GM23338 (cell line): Measurements from ENCODE around the gene RAPGEF5.

ENCODE experiments used
- CREB1 ChIP-seq: fragments of 250-450 bp; sonication (Bioruptor Pico); IDR thresholded peaks from 2 replicates; pipeline ENCODE4 v1.5.0; 2020; ENCODE audit warnings: low read depth, mild to moderate bottlenecking, moderate library complexity
- CTCF ChIP-seq, 2 experiments: fragments of 200-600 bp in 1 of 2; sonication (generic) in 1 of 2; conservative IDR thresholded peaks; 2 replicates each; pipeline versions ENCODE4 v1.5.1 to v1.6.1; 2016 to 2017; ENCODE audit warnings: antibody characterized with exemption in 2 of 2, low read depth in 2 of 2, mild to moderate bottlenecking in 2 of 2, moderate library complexity in 1 of 2
- EZH2 ChIP-seq: fragments of 200-600 bp; sonication (generic); IDR thresholded peaks from one replicate; pipeline ENCODE4 v1.8.0; 2017; ENCODE audit warnings: antibody characterized with exemption, mild to moderate bottlenecking, low read depth; ENCODE audit not compliant: unreplicated experiment
- EZH2phosphoT487 ChIP-seq: fragments of 200-600 bp; sonication (generic); IDR thresholded peaks from one replicate; pipeline ENCODE4 v1.8.1; 2018; ENCODE audit warnings: antibody characterized with exemption; ENCODE audit not compliant: unreplicated experiment
- JUNB ChIP-seq: IDR thresholded peaks from one replicate; pipeline ENCODE4 v1.6.1; 2016; ENCODE audit warnings: antibody characterized with exemption; ENCODE audit not compliant: unreplicated experiment
- POLR2AphosphoS5 ChIP-seq: IDR thresholded peaks from 2 replicates; pipeline ENCODE4 v1.6.1; 2016; ENCODE audit warnings: antibody characterized with exemption, low read depth
- STAT1 ChIP-seq: IDR thresholded peaks from one replicate; pipeline ENCODE4 v1.6.1; 2016; ENCODE audit warnings: antibody characterized with exemption; ENCODE audit not compliant: unreplicated experiment
- ZNF114 ChIP-seq: fragments of 250-450 bp; sonication (Bioruptor Pico); IDR thresholded peaks from 2 replicates; pipeline ENCODE4 v1.5.0; 2020; ENCODE audit warnings: mild to moderate bottlenecking, moderate library complexity
- ZNF462 ChIP-seq: fragments of 250-450 bp; sonication (Bioruptor Pico); IDR thresholded peaks from 2 replicates; pipeline ENCODE4 v1.5.0; 2020; ENCODE audit warnings: mild to moderate bottlenecking, moderate library complexity
- TF ChIP-seq, protein P1 (sequence below): IDR thresholded peaks from one replicate; pipeline ENCODE4 v1.6.1; 2018; ENCODE audit warnings: antibody characterized with exemption; ENCODE audit not compliant: unreplicated experiment
- TF ChIP-seq, protein P2 (sequence below): IDR thresholded peaks from 2 replicates; pipeline ENCODE4 v1.6.1; 2016; ENCODE audit warnings: antibody characterized with exemption

GRCh38 chr7:22256541-22257096 lies 100.3 kb downstream of the RAPGEF5 start:
- TF ChIP-seq POLR2AphosphoS5 (no peak), CTCF (conservative IDR thresholded peaks at IDR 0.05; ENCODE audit: low read depth in 2 of 2) (no peak; a peak in 1 of 4 replicates), EZH2phosphoT487 (no peak), EZH2 (no peak), CREB1 (CRISPR knock-in tag) (no peak), STAT1 (no peak), ZNF114 (CRISPR knock-in tag) (no peak), ZNF462 (no peak), JUNB (no peak)
- TF ChIP-seq, protein P1, sequence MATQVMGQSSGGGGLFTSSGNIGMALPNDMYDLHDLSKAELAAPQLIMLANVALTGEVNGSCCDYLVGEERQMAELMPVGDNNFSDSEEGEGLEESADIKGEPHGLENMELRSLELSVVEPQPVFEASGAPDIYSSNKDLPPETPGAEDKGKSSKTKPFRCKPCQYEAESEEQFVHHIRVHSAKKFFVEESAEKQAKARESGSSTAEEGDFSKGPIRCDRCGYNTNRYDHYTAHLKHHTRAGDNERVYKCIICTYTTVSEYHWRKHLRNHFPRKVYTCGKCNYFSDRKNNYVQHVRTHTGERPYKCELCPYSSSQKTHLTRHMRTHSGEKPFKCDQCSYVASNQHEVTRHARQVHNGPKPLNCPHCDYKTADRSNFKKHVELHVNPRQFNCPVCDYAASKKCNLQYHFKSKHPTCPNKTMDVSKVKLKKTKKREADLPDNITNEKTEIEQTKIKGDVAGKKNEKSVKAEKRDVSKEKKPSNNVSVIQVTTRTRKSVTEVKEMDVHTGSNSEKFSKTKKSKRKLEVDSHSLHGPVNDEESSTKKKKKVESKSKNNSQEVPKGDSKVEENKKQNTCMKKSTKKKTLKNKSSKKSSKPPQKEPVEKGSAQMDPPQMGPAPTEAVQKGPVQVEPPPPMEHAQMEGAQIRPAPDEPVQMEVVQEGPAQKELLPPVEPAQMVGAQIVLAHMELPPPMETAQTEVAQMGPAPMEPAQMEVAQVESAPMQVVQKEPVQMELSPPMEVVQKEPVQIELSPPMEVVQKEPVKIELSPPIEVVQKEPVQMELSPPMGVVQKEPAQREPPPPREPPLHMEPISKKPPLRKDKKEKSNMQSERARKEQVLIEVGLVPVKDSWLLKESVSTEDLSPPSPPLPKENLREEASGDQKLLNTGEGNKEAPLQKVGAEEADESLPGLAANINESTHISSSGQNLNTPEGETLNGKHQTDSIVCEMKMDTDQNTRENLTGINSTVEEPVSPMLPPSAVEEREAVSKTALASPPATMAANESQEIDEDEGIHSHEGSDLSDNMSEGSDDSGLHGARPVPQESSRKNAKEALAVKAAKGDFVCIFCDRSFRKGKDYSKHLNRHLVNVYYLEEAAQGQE = no peak
- TF ChIP-seq, protein P2, sequence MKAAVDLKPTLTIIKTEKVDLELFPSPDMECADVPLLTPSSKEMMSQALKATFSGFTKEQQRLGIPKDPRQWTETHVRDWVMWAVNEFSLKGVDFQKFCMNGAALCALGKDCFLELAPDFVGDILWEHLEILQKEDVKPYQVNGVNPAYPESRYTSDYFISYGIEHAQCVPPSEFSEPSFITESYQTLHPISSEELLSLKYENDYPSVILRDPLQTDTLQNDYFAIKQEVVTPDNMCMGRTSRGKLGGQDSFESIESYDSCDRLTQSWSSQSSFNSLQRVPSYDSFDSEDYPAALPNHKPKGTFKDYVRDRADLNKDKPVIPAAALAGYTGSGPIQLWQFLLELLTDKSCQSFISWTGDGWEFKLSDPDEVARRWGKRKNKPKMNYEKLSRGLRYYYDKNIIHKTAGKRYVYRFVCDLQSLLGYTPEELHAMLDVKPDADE = no peak
